Subcutaneous abdominal adipose tissue (tissue), 5 donors: Measurements from ENCODE around the gene C1orf198.
A peak's percentile ranks its signal among the peaks of the same experiment; 100 is the strongest.
"Not testable (repeated sequence)": the region's sequence is repeated elsewhere in the genome, so short reads cannot be mapped to it uniquely, and the experiment has no call there.

Experiments
- H3K27ac ChIP-seq: one replicate; pipeline ENCODE4 v1.7.0; 2013; ENCODE audit warnings: low read depth, mild to moderate bottlenecking, inconsistent platforms, low read length, moderate library complexity
- H3K27me3 ChIP-seq, 5 donors: one replicate each; pipeline ENCODE4 v1.7.0; 2013; ENCODE audit warnings: low read length in 5 of 5, inconsistent platforms in 1 of 5; ENCODE audit not compliant: control insufficient read depth in 5 of 5, insufficient read depth in 4 of 5
- H3K36me3 ChIP-seq, 5 donors: one replicate each; pipeline ENCODE4 v1.7.0; 2013; ENCODE audit warnings: low read length in 5 of 5; ENCODE audit not compliant: control insufficient read depth in 5 of 5, insufficient read depth in 5 of 5
- H3K4me1 ChIP-seq, 5 donors: one replicate each; pipeline ENCODE4 v1.7.0; 2013; ENCODE audit warnings: low read length in 5 of 5, mild to moderate bottlenecking in 3 of 5, moderate library complexity in 1 of 5; ENCODE audit not compliant: control insufficient read depth in 5 of 5, insufficient read depth in 5 of 5
- H3K4me3 ChIP-seq, 5 donors: one replicate each; pipeline ENCODE4 v1.7.0; 2013; ENCODE audit warnings: low read length in 5 of 5, low read depth in 1 of 5
- H3K9ac ChIP-seq, 5 donors: one replicate each; pipeline ENCODE4 v1.7.0; 2013; ENCODE audit warnings: low read length in 5 of 5, mild to moderate bottlenecking in 4 of 5, moderate library complexity in 3 of 5
- H3K9me3 ChIP-seq, 5 donors: one replicate each; pipeline ENCODE4 v1.7.0; 2013; ENCODE audit warnings: low read length in 5 of 5; ENCODE audit not compliant: control insufficient read depth in 5 of 5
- donor health status: healthy.
- donor health status: healthy.
- donor health status: healthy.
- donor health status: healthy.
- donor health status: healthy.

The C1orf198 gene

DNA sequence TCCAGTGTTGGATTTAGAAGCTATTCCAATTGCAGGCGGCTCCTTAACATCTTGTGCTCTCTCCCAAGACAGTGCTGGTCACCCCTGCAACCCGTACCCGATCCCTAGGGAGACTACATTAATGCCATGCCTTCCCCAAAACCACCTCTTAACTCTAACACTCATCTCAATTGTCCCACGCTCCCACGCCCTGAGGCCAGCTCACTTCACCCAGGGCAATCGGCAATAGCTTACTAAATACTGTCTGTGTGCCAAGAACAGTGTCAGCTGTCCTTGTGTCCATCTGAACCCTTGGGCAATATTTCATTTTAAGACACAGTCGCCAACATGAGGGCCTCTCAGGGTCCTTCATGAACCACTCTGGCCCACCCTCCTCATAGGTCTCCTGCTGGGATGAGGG, 13.9 kb downstream of the C1orf198 start:
- peaks cover 0 to 33% (median 20%) of the 10 kb centered on the region in 5 donors for H3K36me3 ChIP-seq
- peak overlapping the region in 1 of 5 donors; percentile 3 for H3K9ac ChIP-seq
- H3K27me3 ChIP-seq = no peaks in the 10 kb centered on the region
- peaks cover 11 to 69% (median 63%) of the 10 kb centered on the region in 5 donors for H3K4me1 ChIP-seq
- peak overlapping the region; percentile 38 for H3K27ac ChIP-seq
- peaks cover 0 to 7% (median 6%) of the 10 kb centered on the region in 5 donors for H3K9me3 ChIP-seq
- H3K4me3 ChIP-seq = no peak overlapping the region

DNA sequence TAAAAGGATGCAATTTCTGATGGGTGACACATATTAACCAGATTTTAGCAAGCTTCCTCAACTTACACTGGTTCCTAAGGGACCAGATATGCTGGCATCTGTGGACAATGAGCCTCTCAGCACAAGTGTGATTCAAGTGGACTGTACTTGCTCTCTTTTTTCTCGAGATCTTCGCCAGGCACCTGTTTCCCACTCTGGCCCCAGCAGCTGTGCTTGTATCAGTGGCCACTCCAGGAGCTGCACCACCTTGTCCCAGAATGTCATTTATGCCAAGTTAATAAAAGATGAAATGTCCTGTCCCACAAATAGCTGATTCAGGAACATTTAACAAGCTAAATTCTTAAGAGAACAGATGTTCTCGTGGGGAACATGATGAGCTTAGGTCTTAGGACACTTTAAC, 14.6 kb downstream of the C1orf198 start:
- Histone ChIP-seq H3K36me3 (peaks cover 0 to 33% (median 20%) of the 10 kb centered on the region in 5 donors), H3K27ac (peak overlapping the region; percentile 38), H3K9ac (no peak overlapping the region), H3K4me3 (no peak overlapping the region), H3K27me3 (no peaks in the 10 kb centered on the region), H3K9me3 (peaks cover 0 to 7% (median 6%) of the 10 kb centered on the region in 5 donors), H3K4me1 (peaks cover 15 to 69% (median 63%) of the 10 kb centered on the region in 5 donors)

GRCh38 chr1:230852959-230853358, 15.4 kb downstream of the C1orf198 start:
- Histone ChIP-seq H3K27ac (no peak overlapping the region), H3K9me3 (peaks cover 0 to 7% (median 6%) of the 10 kb centered on the region in 5 donors), H3K27me3 (no peaks in the 10 kb centered on the region), H3K36me3 (peaks cover 0 to 33% (median 20%) of the 10 kb centered on the region in 5 donors), H3K4me3 (no peak overlapping the region), H3K4me1 (peaks cover 15 to 68% (median 62%) of the 10 kb centered on the region in 5 donors), H3K9ac (no peak overlapping the region)

GRCh38 chr1:230851291-230851691, 17.0 kb downstream of the C1orf198 start:
- Histone ChIP-seq H3K4me3 (peak overlapping the region in 1 of 5 donors; percentile 4), H3K36me3 (peaks cover 0 to 30% (median 20%) of the 10 kb centered on the region in 5 donors), H3K9me3 (peaks cover 0 to 7% (median 6%) of the 10 kb centered on the region in 5 donors), H3K27me3 (no peaks in the 10 kb centered on the region), H3K4me1 (peaks cover 15 to 61% (median 54%) of the 10 kb centered on the region in 5 donors), H3K9ac (peak overlapping the region in 1 of 5 donors; percentile 11), H3K27ac (peak overlapping the region; percentile 89)

GRCh38 chr1:230850547-230850946, 17.8 kb downstream of the C1orf198 start:
- peaks cover 15 to 58% (median 54%) of the 10 kb centered on the region in 5 donors for H3K4me1 ChIP-seq
- peaks cover 0 to 30% (median 20%) of the 10 kb centered on the region in 5 donors for H3K36me3 ChIP-seq
- no peak overlapping the region for H3K4me3 ChIP-seq
- H3K27me3 ChIP-seq = no peaks in the 10 kb centered on the region
- peak overlapping the region; percentile 89 for H3K27ac ChIP-seq
- H3K9me3 ChIP-seq = peaks cover 0 to 7% (median 6%) of the 10 kb centered on the region in 5 donors
- peak overlapping the region in 1 of 5 donors; percentile 49 for H3K9ac ChIP-seq

DNA sequence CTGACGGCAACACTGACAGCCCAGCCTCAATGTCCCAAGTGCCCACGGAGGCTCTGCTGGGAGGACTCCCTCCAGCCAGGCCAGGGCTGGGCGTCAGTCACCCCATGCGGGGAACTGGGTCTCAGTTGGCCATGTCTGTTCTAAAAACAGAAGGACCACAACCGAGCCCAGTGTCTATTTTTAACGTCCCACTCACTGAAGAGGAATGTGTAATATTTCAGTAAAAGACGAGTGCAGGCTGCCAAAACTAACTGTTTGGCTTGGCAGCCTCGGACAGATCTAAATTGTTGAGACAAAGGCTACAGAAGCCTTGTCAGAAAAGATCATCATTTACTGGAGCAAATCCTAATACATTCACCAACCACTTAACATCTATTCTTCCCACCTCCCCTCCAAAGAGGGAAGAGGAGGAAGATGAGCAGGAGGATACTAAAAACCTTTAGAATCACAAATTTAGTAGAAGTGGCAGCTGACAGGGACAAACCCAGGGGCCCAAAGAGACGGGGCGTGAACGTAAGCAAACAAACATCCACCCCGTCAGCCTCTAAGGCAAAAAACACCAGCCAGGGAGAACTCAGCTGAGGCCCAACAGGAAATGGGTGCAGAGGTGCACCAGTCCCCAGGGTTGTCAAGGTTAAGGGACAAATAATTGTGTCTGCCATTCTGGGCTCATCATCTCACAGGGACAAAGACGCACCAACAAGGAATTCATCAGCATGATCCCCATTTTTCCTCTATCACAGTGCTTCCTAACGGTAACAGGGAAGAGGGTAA, 18.7 kb downstream of the C1orf198 start:
- H3K4me3 ChIP-seq = peak overlapping the region in 2 of 5 donors; percentile 5 to 30
- H3K9me3 ChIP-seq = peaks cover 0 to 7% (median 6%) of the 10 kb centered on the region in 5 donors
- peaks cover 0 to 25% (median 16%) of the 10 kb centered on the region in 5 donors for H3K36me3 ChIP-seq
- peak overlapping the region; percentile 89 for H3K27ac ChIP-seq
- peaks cover 15 to 55% (median 51%) of the 10 kb centered on the region in 5 donors for H3K4me1 ChIP-seq
- H3K9ac ChIP-seq = peak overlapping the region in 3 of 5 donors; percentile 23 to 65 (median 49)
- no peaks in the 10 kb centered on the region for H3K27me3 ChIP-seq

- H3K27ac ChIP-seq = peak overlapping the region; percentile 89
- no peak overlapping the region for H3K4me3 ChIP-seq
- H3K36me3 ChIP-seq = peaks cover 0 to 24% (median 19%) of the 10 kb centered on the region in 5 donors
- peaks cover 0 to 6% (median 6%) of the 10 kb centered on the region in 5 donors for H3K9me3 ChIP-seq
- peaks cover 11 to 45% (median 38%) of the 10 kb centered on the region in 5 donors for H3K4me1 ChIP-seq
- H3K9ac ChIP-seq = peak overlapping the region in 2 of 5 donors; percentile 5 to 65
- H3K27me3 ChIP-seq = no peaks in the 10 kb centered on the region
Measured at GRCh38 chr1:230848235-230848634, 20.1 kb downstream of the C1orf198 start.

- H3K4me3 ChIP-seq, H3K27me3 ChIP-seq, H3K9ac ChIP-seq, H3K9me3 ChIP-seq, H3K27ac ChIP-seq: not testable (repeated sequence)
- Histone ChIP-seq H3K4me1 (peaks cover 7 to 37% (median 33%) of the 10 kb centered on the region in 5 donors), H3K36me3 (peaks cover 8 to 40% (median 32%) of the 10 kb centered on the region in 5 donors)
Measured at GRCh38 chr1:230845184-230845583, 23.1 kb downstream of the C1orf198 start.

DNA sequence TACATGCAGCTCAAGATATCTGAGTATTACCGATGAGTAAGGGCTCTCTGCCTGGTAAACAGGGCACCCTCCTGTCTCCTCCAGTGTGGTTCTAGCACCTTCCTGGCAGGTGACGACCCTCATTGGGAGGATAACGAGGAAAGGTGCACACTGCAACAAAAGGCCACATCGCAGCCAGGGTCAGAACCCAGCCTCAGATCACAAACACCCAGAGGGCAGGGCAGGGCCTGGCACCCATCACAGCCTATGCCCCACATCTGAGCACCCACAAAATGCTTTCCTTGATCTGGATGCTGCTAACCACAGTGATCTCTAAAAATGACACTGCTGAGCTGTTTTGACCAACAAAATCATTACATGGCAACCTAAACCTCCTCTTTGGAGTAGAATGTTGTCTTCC, 23.8 kb downstream of the C1orf198 start:
- no peaks in the 10 kb centered on the region for H3K27me3 ChIP-seq
- no peak overlapping the region for H3K27ac ChIP-seq
- H3K36me3 ChIP-seq = peaks cover 8 to 45% (median 34%) of the 10 kb centered on the region in 5 donors
- no peak overlapping the region for H3K9ac ChIP-seq
- H3K4me1 ChIP-seq = peaks cover 4 to 31% (median 28%) of the 10 kb centered on the region in 5 donors
- no peaks in the 10 kb centered on the region for H3K9me3 ChIP-seq
- H3K4me3 ChIP-seq = no peak overlapping the region
